Islet of Langerhans (tissue), 1 donor: Measurements from ENCODE around the gene RPS6KB1.
"Not testable (repeated sequence)": the region's sequence is repeated elsewhere in the genome, so short reads cannot be mapped to it uniquely, and the experiment has no call there.

Source experiments
- FAIRE-seq: peaks from one replicate; lab custom pipeline; 2011; peaks lifted over from hg19 to GRCh38; lab: Jason Lieb, UNC

The RPS6KB1 gene

GRCh38 chr17:59892924-59893675, at the start of gene RPS6KB1, which contains the start of gene TUBD1:
Gene RPS6KB1 (plus strand): TSS chr17:59893121. CDS start chr17:59893185, 64 bp downstream.
Gene TUBD1 (minus strand): TSS chr17:59892943. CDS start chr17:59891002, 1,941 bp downstream.
- peak; percentile 91 for FAIRE-seq

DNA sequence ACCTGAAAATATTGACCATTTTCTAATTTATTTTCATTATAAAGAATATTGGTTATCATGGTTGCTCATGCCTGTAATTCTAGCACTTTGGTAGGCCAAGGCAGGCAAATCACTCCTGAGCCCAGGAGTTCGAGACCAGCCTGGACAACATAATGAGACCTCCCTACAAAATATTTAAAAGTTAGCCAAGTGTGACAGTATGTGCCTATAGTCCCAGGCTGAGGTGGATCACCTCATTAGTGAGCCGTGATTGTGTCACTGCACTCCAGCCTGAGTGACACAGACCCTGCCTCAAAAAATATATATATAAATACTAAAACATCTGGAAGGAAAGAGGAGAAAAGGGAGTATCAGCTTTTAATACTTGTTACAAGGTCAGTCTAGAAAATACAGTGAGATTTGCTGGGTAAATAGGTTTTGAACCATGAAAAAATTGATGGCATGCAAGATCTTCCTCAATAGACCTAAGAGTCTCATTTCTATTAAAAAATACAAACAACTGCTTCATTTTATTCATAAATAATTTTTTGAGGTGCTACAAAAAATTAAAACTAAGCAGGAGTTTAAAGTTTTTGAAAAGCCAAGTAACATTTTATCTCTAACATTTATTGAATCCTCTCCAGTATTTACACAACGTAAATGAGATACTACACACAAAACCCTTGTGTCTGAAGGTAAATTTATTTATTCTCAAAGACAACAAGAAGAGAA, 47.9 kb upstream of the RPS6KB1 start:
- no peak for FAIRE-seq

- no peak for FAIRE-seq
Measured at GRCh38 chr17:59845595-59846393, 47.1 kb upstream of the RPS6KB1 start.

DNA sequence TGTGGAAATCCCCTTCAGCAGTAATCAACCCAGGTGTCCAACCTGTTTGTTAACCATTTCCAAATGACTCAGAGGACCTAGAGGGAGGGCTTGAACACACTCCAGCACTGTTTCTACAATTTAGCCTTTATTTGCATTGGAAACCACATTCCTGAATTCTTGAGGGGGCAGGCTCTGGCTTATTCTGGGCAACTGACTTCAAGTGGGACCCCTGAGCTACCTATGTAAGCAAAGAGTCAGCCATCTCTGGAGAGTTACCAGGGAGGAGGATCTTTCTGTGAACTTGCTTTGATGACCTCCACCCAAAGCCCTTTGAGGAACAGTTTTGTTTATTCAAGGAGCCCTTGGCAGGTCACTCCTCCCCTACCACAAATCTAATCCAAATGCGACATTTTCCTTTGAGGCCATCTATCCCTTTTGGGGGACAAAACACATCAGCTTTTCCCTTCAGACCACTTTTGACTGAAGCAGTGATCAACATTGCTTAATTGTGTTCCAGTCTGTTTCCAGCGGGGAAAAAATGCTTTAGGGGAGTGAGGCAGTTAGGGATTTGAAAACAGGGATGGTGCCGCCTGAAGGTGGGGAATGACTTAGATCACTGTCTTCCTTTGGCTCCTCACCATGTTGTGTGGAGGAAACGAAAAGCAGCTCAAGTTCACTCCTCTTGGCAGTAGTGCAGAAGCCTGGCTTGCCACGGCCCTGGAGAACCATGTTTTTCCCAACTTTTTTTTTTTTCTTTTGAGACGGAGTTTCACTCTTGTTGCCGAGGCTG, 46.3 kb upstream of the RPS6KB1 start:
- no peak for FAIRE-seq

DNA sequence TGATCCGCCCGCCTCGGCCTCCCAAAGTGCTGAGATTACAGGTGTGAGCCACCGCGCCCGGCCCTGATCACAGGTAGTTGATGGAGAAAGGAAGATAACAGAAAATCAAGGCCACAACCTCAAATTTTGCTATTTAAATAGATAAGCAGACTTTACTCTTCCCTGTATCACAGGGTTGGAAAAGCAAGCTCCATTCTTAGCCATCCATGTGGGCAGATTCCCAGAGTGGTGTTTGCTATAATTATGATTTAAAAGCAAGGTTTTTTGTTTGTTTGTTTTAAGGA, 44.6 kb upstream of the RPS6KB1 start:
- no peak for FAIRE-seq

- no peak for FAIRE-seq
Measured at GRCh38 chr17:59848778-59849177, 44.1 kb upstream of the RPS6KB1 start.

- not testable (repeated sequence) for FAIRE-seq
Measured at GRCh38 chr17:59850311-59850710, 42.6 kb upstream of the RPS6KB1 start.

GRCh38 chr17:59851439-59852375, 41.2 kb upstream of the RPS6KB1 start:
- no peak for FAIRE-seq

DNA sequence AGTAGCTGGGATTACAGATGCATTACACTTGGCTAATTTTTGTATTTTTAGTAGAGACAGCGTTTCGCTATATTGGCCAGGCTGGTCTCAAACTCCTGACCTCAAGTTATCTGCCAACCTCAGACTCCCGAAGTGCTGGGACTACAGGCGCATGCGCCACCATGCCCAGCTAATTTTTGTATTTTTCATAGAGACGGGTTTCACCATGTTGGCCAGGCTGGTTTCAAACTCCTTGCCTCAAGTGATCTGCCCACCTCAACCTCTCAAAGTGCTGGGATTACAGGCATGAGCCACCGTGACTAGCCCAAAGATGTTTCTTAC, 40.1 kb upstream of the RPS6KB1 start:
- FAIRE-seq: not testable (repeated sequence)

- FAIRE-seq: no peak
Measured at GRCh38 chr17:59853168-59853918, 39.6 kb upstream of the RPS6KB1 start.

- FAIRE-seq: not testable (repeated sequence)
Measured at GRCh38 chr17:59853919-59854729, 38.8 kb upstream of the RPS6KB1 start.

- FAIRE-seq: no peak
Measured at GRCh38 chr17:59856859-59857794, 35.8 kb upstream of the RPS6KB1 start.

DNA sequence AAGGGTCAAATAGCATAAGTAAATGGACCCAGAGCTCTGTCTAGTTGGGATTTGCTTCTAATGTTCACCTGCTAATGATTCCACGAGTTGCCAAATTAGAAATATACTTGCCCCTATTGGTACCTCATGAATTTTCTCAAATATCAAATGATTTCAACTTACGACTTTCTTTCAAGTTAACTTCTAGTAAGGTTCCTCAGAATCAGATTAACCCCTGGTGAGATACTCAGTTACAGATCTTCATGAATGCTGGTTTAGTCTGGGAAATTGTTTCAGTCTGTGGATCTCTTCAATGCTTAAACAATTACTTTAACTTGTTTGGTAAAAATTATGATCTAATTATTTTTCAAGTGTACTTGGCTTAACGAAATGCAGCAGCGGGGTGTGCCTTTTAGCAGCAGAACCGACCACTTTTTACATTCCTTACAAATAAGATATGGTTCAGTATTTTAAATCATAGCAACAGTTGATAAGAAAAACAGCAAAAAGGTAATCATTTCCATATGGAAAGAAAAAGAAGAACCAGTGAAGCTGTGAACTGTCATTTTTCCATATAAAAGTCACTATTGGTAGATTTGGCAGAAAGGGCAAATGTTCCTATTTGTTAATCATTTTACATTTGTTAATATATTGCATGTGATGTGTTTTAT, 34.6 kb upstream of the RPS6KB1 start:
- no peak for FAIRE-seq

GRCh38 chr17:59858932-59859331, 34.0 kb upstream of the RPS6KB1 start:
- no peak for FAIRE-seq

DNA sequence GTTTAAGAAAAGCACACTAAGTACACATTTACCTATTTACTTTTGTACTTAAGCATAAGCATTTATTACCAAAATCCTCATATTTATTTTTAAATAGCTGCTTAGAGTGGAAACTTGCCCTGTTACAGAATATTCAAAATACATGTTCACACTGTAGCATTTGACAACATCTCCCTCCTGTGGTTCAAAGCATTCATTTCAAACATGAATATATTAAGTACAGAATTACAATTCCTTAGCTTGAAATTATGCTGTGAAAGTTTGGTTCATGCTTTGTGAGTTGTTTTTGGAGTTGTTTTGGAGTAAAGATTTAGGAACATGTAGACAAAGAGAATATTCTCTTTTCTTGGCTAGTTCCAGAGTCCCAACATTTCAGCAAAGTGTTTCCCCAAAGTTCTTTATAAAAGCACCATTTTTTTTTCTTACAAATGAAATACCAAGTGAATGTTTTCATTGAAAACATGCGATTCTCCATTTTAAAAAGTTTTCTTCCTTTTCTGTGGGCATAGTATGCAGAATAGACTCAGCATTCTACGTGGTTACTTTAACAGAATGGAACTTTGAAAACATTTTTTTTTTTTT, 33.4 kb upstream of the RPS6KB1 start:
- peak; percentile 60 for FAIRE-seq

DNA sequence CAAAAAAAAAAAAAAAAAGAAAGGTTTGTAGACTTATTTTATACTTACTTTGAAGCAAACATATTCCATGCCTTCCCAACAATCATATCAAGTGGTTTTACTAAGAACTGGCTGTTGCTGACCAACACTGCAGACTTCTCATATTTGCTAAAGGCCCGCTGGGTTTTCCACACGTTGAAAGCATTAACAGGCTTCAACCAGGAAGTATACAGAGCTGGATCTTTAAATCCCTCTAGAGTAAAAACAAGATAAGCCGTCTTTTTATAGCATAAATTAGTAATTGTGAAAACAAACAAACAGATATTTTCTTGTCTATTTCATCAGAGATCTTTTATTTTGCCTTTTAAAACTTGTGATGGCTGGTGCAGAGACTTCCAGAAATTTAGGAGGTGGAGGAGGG, 29.3 kb upstream of the RPS6KB1 start:
- FAIRE-seq: no peak

DNA sequence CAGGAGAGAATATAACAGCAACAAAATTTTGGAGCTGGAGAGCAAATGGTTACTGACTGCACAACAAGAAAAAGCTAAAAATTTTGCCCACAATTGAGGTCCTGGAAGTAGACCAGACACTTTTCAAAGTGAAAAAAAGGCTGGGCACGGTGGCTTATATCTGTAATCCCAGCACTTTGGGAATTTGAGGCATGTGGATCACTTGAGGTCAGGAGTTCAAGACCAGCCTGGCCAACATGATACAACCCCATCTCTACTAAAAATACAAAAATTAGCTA, 23.0 kb upstream of the RPS6KB1 start:
- no peak for FAIRE-seq

DNA sequence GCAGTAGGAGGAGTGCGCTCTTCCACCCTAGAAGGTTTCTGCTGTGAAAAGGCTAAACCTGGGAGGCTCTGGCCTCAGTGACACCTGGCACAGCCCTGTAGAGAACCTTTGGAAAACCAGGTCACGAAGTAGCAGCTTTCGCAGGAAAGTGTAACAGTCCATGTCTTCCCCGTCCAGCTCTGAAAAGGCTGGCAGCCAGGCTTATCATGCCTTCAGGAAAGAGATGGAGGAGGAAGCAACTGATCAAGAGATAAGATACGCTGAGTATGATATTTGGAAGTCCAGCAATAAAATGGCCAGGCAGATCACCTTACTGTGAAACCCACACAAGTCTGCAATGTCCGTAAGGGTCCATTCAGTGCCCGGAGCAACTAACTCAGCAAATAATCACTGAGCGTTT, 22.4 kb upstream of the RPS6KB1 start:
- no peak for FAIRE-seq
